Measurements from ENCODE around the gene FZD4.
"Not testable (repeated sequence)": the region's sequence is repeated elsewhere in the genome, so short reads cannot be mapped to it uniquely, and the experiment has no call there.

The FZD4 gene

DNA sequence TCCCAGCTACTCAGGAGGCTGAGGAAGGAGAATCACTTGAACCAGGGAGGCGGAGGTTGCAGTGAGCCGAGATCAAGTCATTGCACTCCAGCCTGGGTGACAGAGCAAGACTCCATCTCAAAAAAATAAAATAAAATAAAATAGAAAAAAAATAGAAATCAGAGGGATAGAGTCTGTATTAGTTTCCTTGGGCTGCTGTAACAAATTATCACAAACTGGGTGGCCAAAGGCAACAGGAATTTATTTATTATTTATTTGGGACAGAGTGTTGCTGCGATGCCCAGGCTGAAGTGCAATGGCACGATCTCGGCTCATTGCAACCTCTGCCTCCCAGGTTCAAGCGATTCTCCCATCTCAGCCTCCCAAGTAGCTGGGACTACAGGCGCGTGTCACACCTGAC lies 11.7 kb downstream of the FZD4 start:
- not testable (repeated sequence) for H3K4me3 ChIP-seq (ENCODE audit: low read length); H3K27me3 ChIP-seq (ENCODE audit: insufficient read depth, low read length); H3K9me3 ChIP-seq (ENCODE audit: insufficient read depth, low read depth, low read length); H3K36me3 ChIP-seq (ENCODE audit: insufficient read depth, low read depth, low read length); H3K9ac ChIP-seq (ENCODE audit: low read depth, low read length); H3K27ac ChIP-seq (ENCODE audit: low read length)
- peaks cover 15% of the 10 kb centered on the region for H3K4me1 ChIP-seq (ENCODE audit: insufficient read depth, low read length)

DNA sequence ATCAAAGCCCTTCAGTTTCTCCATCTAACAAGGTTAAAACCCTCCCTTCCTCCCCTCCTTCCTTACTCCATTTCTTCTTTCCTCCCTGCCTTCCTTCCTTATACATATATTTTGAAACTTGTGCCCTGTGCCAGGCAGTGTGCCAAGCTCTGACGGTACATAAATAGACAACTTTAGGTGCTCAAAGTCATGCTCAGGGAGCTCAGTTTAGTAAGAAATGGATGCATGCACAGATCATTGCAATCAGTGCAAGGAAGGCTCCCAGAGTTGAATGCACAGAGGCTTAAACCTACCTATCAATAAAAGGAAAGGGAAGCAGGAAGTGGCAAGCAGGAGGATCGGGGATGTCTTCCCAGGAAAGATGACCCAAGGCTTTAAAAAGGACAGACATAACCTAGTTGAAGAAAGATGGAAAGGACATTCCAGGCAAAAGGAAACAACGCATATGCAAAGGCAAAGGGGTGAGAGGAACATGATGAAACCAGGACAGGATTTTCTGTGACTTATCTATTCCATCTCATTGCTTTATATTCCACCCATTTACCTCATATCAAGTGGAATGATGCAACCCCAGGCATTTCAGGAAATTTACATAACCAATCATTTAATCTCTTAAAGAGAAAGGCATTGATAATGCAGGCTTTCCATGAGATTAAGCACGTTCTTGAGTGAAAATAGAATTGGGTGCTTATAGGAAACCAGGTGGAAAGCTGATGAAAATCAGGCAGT lies 13.2 kb downstream of the FZD4 start:
- no peaks in the 10 kb centered on the region for H3K27me3 ChIP-seq (ENCODE audit: insufficient read depth, low read length)
- H3K9ac ChIP-seq (ENCODE audit: low read depth, low read length): no peak overlapping the region
- no peak overlapping the region for H3K27ac ChIP-seq (ENCODE audit: low read length)
- H3K9me3 ChIP-seq (ENCODE audit: insufficient read depth, low read depth, low read length): no peaks in the 10 kb centered on the region
- H3K36me3 ChIP-seq (ENCODE audit: insufficient read depth, low read depth, low read length): no peaks in the 10 kb centered on the region
- no peak overlapping the region for H3K4me3 ChIP-seq (ENCODE audit: low read length)
- peaks cover 15% of the 10 kb centered on the region for H3K4me1 ChIP-seq (ENCODE audit: insufficient read depth, low read length)

DNA sequence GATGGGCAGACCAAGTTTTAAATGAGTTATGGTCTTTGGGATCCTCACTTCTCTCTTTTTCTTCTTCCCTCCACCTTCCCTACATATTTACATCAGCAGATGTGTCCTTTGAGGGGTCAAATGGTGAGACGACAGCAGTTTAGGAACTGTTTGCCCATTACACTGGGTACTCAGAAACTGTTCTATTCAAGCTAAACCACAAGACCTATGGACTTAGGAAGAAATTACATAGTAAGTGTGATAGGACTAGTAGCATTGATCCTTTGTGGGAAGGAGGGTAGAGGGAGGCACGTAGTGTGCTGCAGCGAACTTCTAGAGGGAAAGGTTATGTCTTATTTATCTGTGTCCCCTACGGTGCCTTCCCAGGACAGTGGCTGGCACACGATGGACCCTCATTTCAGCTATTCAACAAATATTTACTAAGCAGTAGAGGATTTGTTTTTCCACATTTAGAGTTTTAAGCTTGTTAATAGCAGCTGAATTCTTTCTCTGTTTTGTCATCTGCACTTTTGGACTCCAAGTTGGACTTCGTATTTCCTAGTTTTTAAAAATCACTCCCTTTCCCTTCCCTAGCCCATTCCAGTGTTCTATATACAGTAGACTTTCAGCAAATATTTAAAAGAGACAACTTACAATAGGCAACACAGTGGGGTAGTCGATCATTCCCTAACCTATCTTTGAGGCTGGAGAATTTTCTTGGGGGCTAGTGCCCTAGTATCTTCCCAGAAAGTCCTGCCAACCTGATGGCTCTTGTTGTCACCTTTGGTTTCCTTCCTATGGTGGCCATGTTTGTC lies 13.9 kb downstream of the FZD4 start:
- no peaks in the 10 kb centered on the region for H3K9me3 ChIP-seq (ENCODE audit: insufficient read depth, low read depth, low read length)
- H3K9ac ChIP-seq (ENCODE audit: low read depth, low read length): no peak overlapping the region
- no peak overlapping the region for H3K4me3 ChIP-seq (ENCODE audit: low read length)
- peaks cover 15% of the 10 kb centered on the region for H3K4me1 ChIP-seq (ENCODE audit: insufficient read depth, low read length)
- H3K27ac ChIP-seq (ENCODE audit: low read length): no peak overlapping the region
- H3K36me3 ChIP-seq (ENCODE audit: insufficient read depth, low read depth, low read length): no peaks in the 10 kb centered on the region
- H3K27me3 ChIP-seq (ENCODE audit: insufficient read depth, low read length): no peaks in the 10 kb centered on the region

DNA sequence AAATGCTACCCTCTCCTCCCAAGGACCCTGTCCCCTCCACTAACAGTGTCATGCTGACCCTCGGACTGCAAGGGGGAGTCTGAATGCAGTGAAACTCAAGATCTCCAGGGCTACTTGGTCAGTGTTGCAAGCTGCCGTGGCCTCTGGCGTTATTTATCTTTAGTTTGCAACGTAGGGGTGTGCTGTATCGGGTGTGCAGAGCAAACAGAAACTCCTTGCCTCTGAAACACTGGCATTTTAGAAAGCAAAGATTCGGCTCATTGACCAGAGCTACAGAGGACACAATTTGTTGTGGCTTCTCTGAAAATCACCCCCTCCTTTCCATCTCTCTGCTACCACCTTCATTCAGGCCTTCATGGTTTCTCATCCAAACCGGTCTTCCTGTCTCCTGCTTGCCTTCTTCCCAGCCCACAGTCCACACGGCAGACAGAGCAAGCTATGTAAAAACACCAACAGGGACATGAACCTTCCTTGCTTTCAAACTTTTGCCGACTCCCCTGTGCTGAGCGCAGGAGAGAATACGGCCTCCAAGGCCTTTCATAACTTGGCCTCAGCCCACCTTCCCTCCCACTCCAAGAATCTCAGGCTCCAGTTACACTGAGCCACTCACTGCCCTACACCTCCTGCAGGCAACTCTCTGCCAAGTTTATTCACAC lies 14.9 kb downstream of the FZD4 start:
- Histone ChIP-seq H3K9ac (ENCODE audit: low read depth, low read length) (no peak overlapping the region), H3K4me3 (ENCODE audit: low read length) (no peak overlapping the region), H3K9me3 (ENCODE audit: insufficient read depth, low read depth, low read length) (no peaks in the 10 kb centered on the region), H3K27me3 (ENCODE audit: insufficient read depth, low read length) (no peaks in the 10 kb centered on the region), H3K36me3 (ENCODE audit: insufficient read depth, low read depth, low read length) (no peaks in the 10 kb centered on the region), H3K4me1 (ENCODE audit: insufficient read depth, low read length) (peaks cover 15% of the 10 kb centered on the region), H3K27ac (ENCODE audit: low read length) (no peak overlapping the region)

DNA sequence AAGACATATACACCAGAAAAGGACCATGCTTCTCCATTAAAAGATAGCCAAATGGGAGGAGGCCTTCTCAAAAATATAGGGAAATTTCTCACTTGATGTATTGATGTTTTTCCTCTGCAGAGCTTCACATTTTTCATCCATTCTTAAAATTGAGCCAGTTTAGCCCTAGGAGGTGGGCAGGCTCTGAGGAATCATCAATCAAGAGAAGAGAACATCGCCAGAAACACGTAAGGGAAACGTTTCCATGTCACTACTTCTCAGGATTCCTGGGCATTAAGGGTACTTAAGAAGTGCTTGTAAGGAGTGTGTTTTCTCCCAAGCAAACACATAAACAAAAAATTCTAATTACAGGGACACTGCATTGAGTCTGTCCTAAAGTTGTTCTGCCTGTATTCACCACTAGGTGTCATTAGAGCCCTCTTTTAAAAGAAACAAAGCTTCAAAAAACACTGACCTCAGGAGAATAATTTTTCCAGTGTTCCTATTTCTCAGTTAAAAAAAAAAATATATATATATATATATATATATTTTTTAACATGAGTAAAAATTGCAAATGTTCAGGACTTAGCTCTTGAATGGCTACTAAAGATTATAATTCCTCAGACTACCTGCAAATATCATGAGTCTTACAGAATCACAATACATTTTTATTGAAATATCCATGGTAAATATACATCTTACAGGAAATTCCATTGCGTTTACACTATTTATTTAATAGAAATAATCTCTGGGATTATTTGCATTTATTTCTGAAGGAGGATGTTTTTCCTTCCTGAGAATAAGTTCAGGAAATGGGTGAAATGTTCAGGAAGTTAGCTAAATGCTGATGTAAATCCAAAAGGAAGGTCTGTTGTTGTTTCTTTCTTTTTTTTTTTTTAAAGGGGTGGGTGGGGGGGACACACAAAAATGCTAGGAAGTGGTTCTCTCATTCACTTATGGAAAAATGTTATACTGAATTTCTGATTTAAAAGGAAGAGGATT lies 16.0 kb downstream of the FZD4 start:
- H3K4me3 ChIP-seq (ENCODE audit: low read length): no peak overlapping the region
- H3K27ac ChIP-seq (ENCODE audit: low read length): no peak overlapping the region
- peaks cover 19% of the 10 kb centered on the region for H3K4me1 ChIP-seq (ENCODE audit: insufficient read depth, low read length)

DNA sequence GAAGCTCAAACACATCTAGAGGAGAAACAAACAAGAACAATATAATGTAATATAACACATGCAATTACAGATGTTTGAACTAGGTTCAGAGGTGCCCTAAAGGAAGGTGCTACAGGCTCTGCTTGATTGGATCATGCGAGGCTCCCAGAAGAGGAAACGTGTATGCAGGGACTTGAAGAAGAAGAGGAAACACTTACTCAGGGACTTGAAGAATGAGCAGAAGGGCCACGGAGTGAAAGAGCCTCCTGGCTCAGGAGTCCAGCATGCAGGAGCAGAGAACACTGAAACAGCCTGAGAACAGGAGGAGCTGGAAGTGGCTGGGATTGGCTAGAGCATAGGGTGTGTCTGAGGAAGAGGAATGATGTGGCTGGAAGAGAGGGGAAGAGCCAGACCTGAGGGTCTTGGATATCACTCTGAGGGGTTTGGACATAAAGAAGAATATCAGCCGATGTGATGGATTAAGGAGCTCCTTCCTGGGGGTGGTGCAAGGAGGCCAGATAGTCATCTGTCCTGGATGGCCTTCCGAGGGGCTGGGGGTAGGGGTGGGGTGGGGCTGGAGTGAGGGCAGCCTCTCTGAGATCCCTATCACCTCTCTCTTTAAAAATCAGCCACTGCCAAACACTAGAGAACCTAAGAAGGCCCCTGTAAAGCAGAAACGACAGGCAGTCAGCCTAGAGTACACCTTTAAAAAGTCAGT lies 16.8 kb downstream of the FZD4 start:
- Histone ChIP-seq H3K4me3 (ENCODE audit: low read length) (no peak overlapping the region), H3K36me3 (ENCODE audit: insufficient read depth, low read depth, low read length) (no peaks in the 10 kb centered on the region), H3K27ac (ENCODE audit: low read length) (no peak overlapping the region), H3K9ac (ENCODE audit: low read depth, low read length) (no peak overlapping the region), H3K27me3 (ENCODE audit: insufficient read depth, low read length) (no peaks in the 10 kb centered on the region), H3K4me1 (ENCODE audit: insufficient read depth, low read length) (peaks cover 28% of the 10 kb centered on the region), H3K9me3 (ENCODE audit: insufficient read depth, low read depth, low read length) (no peaks in the 10 kb centered on the region)

More for the DNA sequence above, 16.0 kb downstream of the FZD4 start:
- H3K36me3 ChIP-seq (ENCODE audit: insufficient read depth, low read depth, low read length): no peaks in the 10 kb centered on the region
- no peaks in the 10 kb centered on the region for H3K27me3 ChIP-seq (ENCODE audit: insufficient read depth, low read length)
- H3K9me3 ChIP-seq (ENCODE audit: insufficient read depth, low read depth, low read length): no peaks in the 10 kb centered on the region
- no peak overlapping the region for H3K9ac ChIP-seq (ENCODE audit: low read depth, low read length)

DNA sequence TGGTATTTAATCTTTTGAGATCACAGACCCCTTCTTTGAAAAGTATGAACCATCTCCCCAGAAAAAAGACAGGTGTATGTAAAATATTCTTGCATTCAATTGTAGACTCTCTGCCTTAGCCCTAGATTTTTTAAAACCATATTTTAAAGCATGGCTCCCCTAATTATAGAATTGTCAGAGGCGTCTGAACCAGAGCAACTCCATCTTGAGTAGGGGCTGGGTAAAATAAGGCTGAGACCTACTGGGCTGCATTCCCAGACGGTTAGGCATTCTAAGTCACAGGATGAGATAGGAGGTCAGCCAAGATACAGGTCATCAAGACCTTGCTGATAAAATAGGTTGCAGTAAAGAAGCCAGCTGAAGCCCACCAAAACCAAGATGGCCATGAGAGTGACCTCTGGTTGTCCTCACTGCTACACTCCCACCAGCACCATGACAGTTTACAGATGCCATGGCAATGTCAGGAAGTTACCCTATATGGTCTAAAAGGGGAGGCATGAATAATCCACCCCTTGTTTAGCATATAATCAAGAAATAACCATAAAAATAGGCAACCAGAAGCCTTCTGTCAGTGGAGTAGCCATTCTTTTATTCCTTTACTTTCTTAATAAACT lies 17.9 kb downstream of the FZD4 start:
- peaks cover 34% of the 10 kb centered on the region for H3K4me1 ChIP-seq (ENCODE audit: insufficient read depth, low read length)
- not testable (repeated sequence) for H3K27me3 ChIP-seq (ENCODE audit: insufficient read depth, low read length); H3K27ac ChIP-seq (ENCODE audit: low read length)

DNA sequence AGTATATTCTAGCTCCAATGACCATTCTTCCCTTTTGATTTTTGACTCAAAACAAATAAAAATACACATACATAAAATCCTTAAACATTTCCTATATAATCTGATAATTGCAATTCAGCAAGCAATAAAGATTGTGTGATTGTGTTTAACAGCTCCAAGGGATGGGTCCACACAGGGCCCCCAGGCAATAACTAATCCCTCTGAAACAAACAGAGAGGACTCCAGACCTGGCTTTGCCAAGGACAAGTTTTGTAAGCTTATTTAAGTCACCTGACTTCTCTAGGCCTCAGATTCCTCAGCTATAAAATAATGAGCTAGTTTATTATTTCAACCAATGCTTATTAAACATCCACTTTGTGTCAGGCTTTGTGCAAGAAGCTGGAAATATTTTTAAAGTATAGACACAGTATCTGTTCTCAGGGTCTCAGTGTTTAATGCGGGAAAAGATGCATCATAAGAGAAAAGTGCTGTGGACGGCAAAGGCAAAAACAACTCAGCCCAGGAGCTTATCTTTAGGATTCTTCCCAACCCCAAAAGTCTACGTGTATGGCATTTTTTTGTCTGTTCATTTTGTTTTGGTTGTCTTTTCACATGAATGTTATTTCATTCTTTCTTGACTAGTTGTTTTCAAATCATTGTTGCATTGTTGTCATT lies 20.1 kb downstream of the FZD4 start:
- H3K36me3 ChIP-seq (ENCODE audit: insufficient read depth, low read depth, low read length): no peaks in the 10 kb centered on the region
- H3K27ac ChIP-seq (ENCODE audit: low read length): no peak overlapping the region
- no peaks in the 10 kb centered on the region for H3K27me3 ChIP-seq (ENCODE audit: insufficient read depth, low read length)
- H3K9ac ChIP-seq (ENCODE audit: low read depth, low read length): no peak overlapping the region
- H3K9me3 ChIP-seq (ENCODE audit: insufficient read depth, low read depth, low read length): no peaks in the 10 kb centered on the region
- no peak overlapping the region for H3K4me3 ChIP-seq (ENCODE audit: low read length)
- H3K4me1 ChIP-seq (ENCODE audit: insufficient read depth, low read length): peaks cover 31% of the 10 kb centered on the region

More for the DNA sequence above, 17.9 kb downstream of the FZD4 start:
- not testable (repeated sequence) for H3K4me3 ChIP-seq (ENCODE audit: low read length); H3K9me3 ChIP-seq (ENCODE audit: insufficient read depth, low read depth, low read length); H3K9ac ChIP-seq (ENCODE audit: low read depth, low read length); H3K36me3 ChIP-seq (ENCODE audit: insufficient read depth, low read depth, low read length)

DNA sequence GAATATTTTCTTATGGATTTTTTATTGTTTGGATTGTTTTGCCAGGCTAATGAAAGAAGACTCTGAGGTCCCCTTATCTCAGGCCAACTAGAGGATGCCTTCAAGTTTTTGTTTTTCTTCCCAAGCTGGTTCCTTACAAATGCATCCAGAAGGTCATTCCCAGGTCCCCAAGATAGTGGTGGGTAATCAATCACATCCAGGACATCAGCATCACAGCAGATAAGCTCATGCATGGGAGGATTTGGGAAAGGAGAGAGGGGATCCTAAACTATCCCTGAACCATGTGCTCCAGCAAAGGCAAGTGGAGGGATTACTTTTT lies 20.7 kb downstream of the FZD4 start:
- H3K4me3 ChIP-seq (ENCODE audit: low read length): no peak overlapping the region
- H3K27ac ChIP-seq (ENCODE audit: low read length): no peak overlapping the region
- no peak overlapping the region for H3K9ac ChIP-seq (ENCODE audit: low read depth, low read length)
- H3K9me3 ChIP-seq (ENCODE audit: insufficient read depth, low read depth, low read length): no peaks in the 10 kb centered on the region
- H3K27me3 ChIP-seq (ENCODE audit: insufficient read depth, low read length): no peaks in the 10 kb centered on the region
- H3K36me3 ChIP-seq (ENCODE audit: insufficient read depth, low read depth, low read length): no peaks in the 10 kb centered on the region
- H3K4me1 ChIP-seq (ENCODE audit: insufficient read depth, low read length): peaks cover 26% of the 10 kb centered on the region

DNA sequence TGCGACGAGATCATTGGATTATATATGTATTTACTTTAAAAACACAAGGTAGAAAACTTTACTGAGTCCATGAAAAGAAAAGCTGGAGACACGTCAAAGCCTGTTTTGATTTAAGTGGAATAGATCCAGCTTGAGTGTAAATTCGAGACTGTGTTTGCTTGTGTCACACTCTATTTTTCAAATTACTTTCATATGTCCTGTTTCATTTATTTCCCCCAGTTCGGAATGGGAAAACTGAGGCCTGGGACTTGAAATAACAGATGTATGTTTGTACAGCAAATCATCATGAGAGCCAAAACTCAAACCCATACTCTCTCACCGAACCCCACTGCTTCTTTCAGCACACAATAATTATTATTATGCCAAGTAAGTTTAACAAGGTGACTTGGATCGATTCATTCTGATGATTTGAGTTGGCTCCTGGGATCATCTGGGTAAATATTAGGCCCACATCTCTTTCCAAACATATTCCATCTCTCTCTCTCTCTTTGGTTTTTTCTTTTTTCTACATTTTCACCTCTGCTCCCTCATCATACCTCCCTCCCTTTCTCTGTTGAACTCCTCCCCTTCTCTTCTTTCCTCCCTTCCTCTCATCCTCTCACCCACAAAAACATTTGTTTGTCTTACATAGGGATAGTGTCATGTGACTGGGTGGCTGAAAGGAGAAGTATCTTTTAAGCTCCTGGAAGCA lies 21.2 kb downstream of the FZD4 start:
- Histone ChIP-seq H3K27me3 (ENCODE audit: insufficient read depth, low read length) (no peaks in the 10 kb centered on the region), H3K9ac (ENCODE audit: low read depth, low read length) (no peak overlapping the region), H3K27ac (ENCODE audit: low read length) (no peak overlapping the region), H3K4me1 (ENCODE audit: insufficient read depth, low read length) (peaks cover 24% of the 10 kb centered on the region), H3K9me3 (ENCODE audit: insufficient read depth, low read depth, low read length) (no peaks in the 10 kb centered on the region), H3K36me3 (ENCODE audit: insufficient read depth, low read depth, low read length) (no peaks in the 10 kb centered on the region), H3K4me3 (ENCODE audit: low read length) (no peak overlapping the region)
